H1 (cell line): ENCODE results near the gene AOPEP. TPM values are rescaled to one million over a fixed set of nuclear protein-coding genes. Genes with fewer than 3 reads are reported as not detected.

Source experiments
- CTCF ChIA-PET: fragments of 300-600 bp; sonication (Branson Sonifier 250); formaldehyde crosslinking; loops from one replicate; lab custom pipeline; 2021; ENCODE audit not compliant: partially characterized antibody; lab: Charles Lee
- POLR2A ChIA-PET: fragments of 300-600 bp; sonication (Branson Sonifier 250); formaldehyde crosslinking; loops from one replicate; lab custom pipeline; 2021; ENCODE audit warnings: inconsistent platforms; ENCODE audit not compliant: partially characterized antibody; lab: Charles Lee
- DNase-seq, 2 experiments: peaks; one replicate each; pipeline versions ENCODE4 v3.0.0 to v3.0.0-alpha.2; 2010 to 2022; ENCODE audit warnings: low spot score in 2 of 2, low read depth in 1 of 2, mixed read lengths in 1 of 2
- FAIRE-seq: peaks from 2 replicates; lab custom pipeline; 2011; peaks lifted over from hg19 to GRCh38; lab: Jason Lieb, UNC
- H2AFZ ChIP-seq: 2 replicates; pipeline ENCODE4 v1.8.1; 2012; ENCODE audit warnings: low read length, inconsistent platforms
- H2AK5ac ChIP-seq: 2 replicates; pipeline ENCODE4 v1.6.1; 2013; ENCODE audit warnings: low read depth, low read length
- H2BK120ac ChIP-seq: replicated peaks from 2 replicates; pipeline ENCODE3; 2013; ENCODE audit warnings: low read depth, low read length, inconsistent platforms
- H2BK12ac ChIP-seq: 2 replicates; pipeline ENCODE4 v1.6.1; 2013; ENCODE audit warnings: low read depth, low read length
- H2BK15ac ChIP-seq: 2 replicates; pipeline ENCODE4 v1.6.1; 2013; ENCODE audit warnings: low read length
- H2BK20ac ChIP-seq: 2 replicates; pipeline ENCODE4 v1.6.1; 2013; ENCODE audit warnings: low read length
- H2BK5ac ChIP-seq: 2 replicates; pipeline ENCODE4 v1.6.1; 2013; ENCODE audit warnings: low read depth, low read length
- H3K14ac ChIP-seq: 2 replicates; pipeline ENCODE4 v1.6.1; 2013; ENCODE audit warnings: inconsistent platforms; ENCODE audit not compliant: insufficient read length
- H3K18ac ChIP-seq: 2 replicates; pipeline ENCODE4 v1.6.1; 2013; ENCODE audit warnings: low read length; ENCODE audit errors: extremely low read depth
- H3K23ac ChIP-seq: 2 replicates; pipeline ENCODE4 v1.6.1; 2013; ENCODE audit warnings: inconsistent platforms; ENCODE audit not compliant: insufficient read length
- H3K23me2 ChIP-seq: 2 replicates; pipeline ENCODE4 v1.6.1; 2013; ENCODE audit warnings: low read depth, low read length
- H3K27ac ChIP-seq: 2 replicates; pipeline ENCODE4 v1.6.1; 2011; ENCODE audit warnings: low read depth, low read length, inconsistent platforms
- H3K27me3 ChIP-seq, 4 experiments: replicated peaks in 1 of 4; 1 replicate in 1 of 4; 2 replicates in 3 of 4; pipeline versions ENCODE4 v1.6.1 to v1.8.1; 2011 to 2013; ENCODE audit warnings: low read length in 3 of 4, mild to moderate bottlenecking in 3 of 4, inconsistent platforms in 2 of 4, mixed read lengths in 2 of 4, moderate library complexity in 1 of 4; ENCODE audit not compliant: control insufficient read depth in 3 of 4, insufficient read depth in 3 of 4; ENCODE audit errors: extremely low read depth in 1 of 4
- H3K36me3 ChIP-seq, 4 experiments: 2 replicates each; pipeline versions ENCODE4 v1.6.1 to v1.8.1; 2011 to 2013; ENCODE audit warnings: mild to moderate bottlenecking in 4 of 4, low read length in 3 of 4, moderate library complexity in 2 of 4, control low read depth in 1 of 4, inconsistent platforms in 1 of 4; ENCODE audit not compliant: insufficient read depth in 4 of 4, control insufficient read depth in 2 of 4
- H3K4ac ChIP-seq: replicated peaks from 2 replicates; pipeline ENCODE3; 2013; ENCODE audit warnings: low read length, low read depth, mixed read lengths, inconsistent platforms; ENCODE audit not compliant: insufficient read length
- H3K4me1 ChIP-seq, 4 experiments: replicated peaks in 1 of 4; 1 replicate in 1 of 4; 2 replicates in 3 of 4; pipeline versions ENCODE4 v1.6.1 to v1.8.1; 2011 to 2013; ENCODE audit warnings: low read length in 3 of 4, inconsistent platforms in 2 of 4, mixed read lengths in 1 of 4; ENCODE audit not compliant: insufficient read depth in 4 of 4, control insufficient read depth in 3 of 4
- H3K4me2 ChIP-seq, 2 experiments: 2 replicates each; pipeline versions ENCODE4 v1.6.1 to v1.8.1; 2011 to 2013; ENCODE audit warnings: low read depth in 2 of 2, low read length in 2 of 2, control low read depth in 1 of 2, inconsistent platforms in 1 of 2, mild to moderate bottlenecking in 1 of 2; ENCODE audit not compliant: insufficient read depth in 1 of 2
- H3K4me3 ChIP-seq, 4 experiments: fragments of 200-600, 300-600 bp in 1 of 4; sonication (generic), shearing (Covaris generic), sonication (Bioruptor Twin) in 1 of 4; 2 replicates each; pipeline versions ENCODE4 v1.5.1 to v1.8.1; 2011 to 2016; ENCODE audit warnings: low read length in 4 of 4, low read depth in 3 of 4, control low read depth in 2 of 4, inconsistent platforms in 2 of 4, mild to moderate bottlenecking in 2 of 4, mixed read lengths in 1 of 4, moderate library complexity in 1 of 4; ENCODE audit not compliant: insufficient read depth in 2 of 4; ENCODE audit errors: extremely low read depth in 1 of 4
- H3K56ac ChIP-seq: replicated peaks from 2 replicates; pipeline ENCODE3; 2013; ENCODE audit warnings: low read depth, mild to moderate bottlenecking, mixed read lengths, low read length, inconsistent platforms; ENCODE audit not compliant: insufficient read length
- H3K79me1 ChIP-seq: 2 replicates; pipeline ENCODE4 v1.6.1; 2013; ENCODE audit warnings: low read depth, low read length, control low read depth
- H3K79me2 ChIP-seq, 2 experiments: 2 replicates each; pipeline versions ENCODE4 v1.6.1 to v1.8.1; 2012 to 2013; ENCODE audit warnings: low read length in 2 of 2, mild to moderate bottlenecking in 2 of 2, inconsistent platforms in 1 of 2; ENCODE audit not compliant: insufficient read depth in 2 of 2, control insufficient read depth in 1 of 2
- H3K9ac ChIP-seq, 4 experiments: replicated peaks in 1 of 4; 1 replicate in 1 of 4; 2 replicates in 3 of 4; pipeline versions ENCODE4 v1.6.1 to v1.8.1; 2011 to 2013; ENCODE audit warnings: low read depth in 3 of 4, low read length in 3 of 4, control low read depth in 2 of 4, mild to moderate bottlenecking in 2 of 4, moderate library complexity in 2 of 4, inconsistent platforms in 1 of 4; ENCODE audit errors: extremely low read depth in 1 of 4
- H3K9me3 ChIP-seq, 2 experiments: 2 replicates each; pipeline versions ENCODE4 v1.6.1 to v1.8.1; 2012 to 2013; ENCODE audit warnings: mild to moderate bottlenecking in 2 of 2, moderate library complexity in 2 of 2, control low read depth in 1 of 2, inconsistent platforms in 1 of 2, low read depth in 1 of 2, low read length in 1 of 2, mixed read lengths in 1 of 2; ENCODE audit not compliant: insufficient read depth in 2 of 2
- H4K20me1 ChIP-seq, 2 experiments: replicated peaks in 1 of 2; 2 replicates each; pipeline versions ENCODE3 to v1.8.1; 2011 to 2013; ENCODE audit warnings: inconsistent platforms in 2 of 2, low read length in 2 of 2, mild to moderate bottlenecking in 1 of 2; ENCODE audit not compliant: insufficient read depth in 2 of 2, control insufficient read depth in 1 of 2
- H4K5ac ChIP-seq: 2 replicates; pipeline ENCODE4 v1.6.1; 2013; ENCODE audit warnings: low read length, low read depth, mixed read lengths, inconsistent platforms; ENCODE audit not compliant: insufficient read length
- H4K8ac ChIP-seq: 2 replicates; pipeline ENCODE4 v1.8.0; 2013; ENCODE audit warnings: mild to moderate bottlenecking, moderate library complexity, low read length, inconsistent platforms; ENCODE audit not compliant: insufficient read depth; ENCODE audit errors: extremely low read depth
- H4K91ac ChIP-seq: replicated peaks from 2 replicates; pipeline ENCODE3; 2013; ENCODE audit warnings: low read length, mixed read lengths, inconsistent platforms; ENCODE audit not compliant: insufficient read length
- CEBPB ChIP-seq: IDR thresholded peaks from 2 replicates; pipeline ENCODE4 v1.6.1; 2012; ENCODE audit warnings: low read depth, low read length
- SRF ChIP-seq: IDR thresholded peaks from 2 replicates; pipeline ENCODE4 v1.6.1; 2011; ENCODE audit warnings: mild to moderate bottlenecking, low read depth, low read length, moderate library complexity
- ZNF274 ChIP-seq: IDR thresholded peaks from 2 replicates; pipeline ENCODE4 v1.7.0; 2012; ENCODE audit warnings: low read length, borderline replicate concordance; ENCODE audit errors: extremely low read depth
- WGBS, 2 experiments: shearing (Covaris generic) in 1 of 2; methylation state at CpG; one replicate each; pipeline versions ENCODE4 v1.1.6 to v1.1.7; 2013 to 2015; ENCODE audit warnings: low lambda C conversion rate in 2 of 2, mixed read lengths in 2 of 2, inconsistent platforms in 1 of 2, low coverage in 1 of 2, missing lambda C conversion rate in 1 of 2; ENCODE audit not compliant: insufficient replicate concordance in 2 of 2, insufficient coverage in 1 of 2, insufficient read length in 1 of 2; ENCODE audit errors: extremely low coverage in 1 of 2, missing lambda C conversion rate in 1 of 2; 5-methylcytosine and 5-hydroxymethylcytosine counted together
- polyA plus RNA-seq, 7 experiments: library from polyadenylated mRNA; depleted of rRNA in 3 of 7; stranded (reverse) in 5 of 7; unstranded in 2 of 7; fragments of >200 nt in 5 of 7; fragments of 200-250 nt in 2 of 7; gene quantifications; 1 replicate in 5 of 7; 2 replicates in 1 of 7; 4 replicates in 1 of 7; pipeline versions ENCODE4 v1.2.1 to v1.2.3, GENCODE V29; 2011 to 2013; ENCODE audit warnings: missing spikeins in 2 of 7, mixed read lengths in 2 of 7
- total RNA-seq: library from RNA; stranded (reverse); fragmentation: NEBNext Ultra II Directional; extraction: Animal tissue kit (Norgen Biotek cat#: 25700); gene quantifications from 2 replicates; pipeline ENCODE4 v1.2.1, GENCODE V29; 2021

Gene AOPEP
- total and polyA plus RNA-seq, 2 of the 8 experiments (the other 6 are each of a cell fraction or from before 2014, with no cell fraction given), result 6.1 to 14.3 TPM

GRCh38 chr9:94889628-94890027 is 163.1 kb downstream of the AOPEP start:
- Histone ChIP-seq H3K4ac (no peak overlapping the region), H4K8ac (no peak overlapping the region), H3K23ac (no peak overlapping the region), H3K79me2 (no peaks in the 10 kb centered on the region), H3K4me1 (peaks cover 0 to 2% (median 0%) of the 10 kb centered on the region in 4 experiments; a peak in 1 of 7 replicates), H3K79me1 (no peaks in the 10 kb centered on the region), H2AK5ac (no peak overlapping the region), H3K14ac (no peak overlapping the region), H2AFZ (no peak overlapping the region), H4K5ac (no peak overlapping the region), H3K9ac (no peak overlapping the region), H2BK5ac (no peak overlapping the region), H2BK120ac (no peak overlapping the region), H3K4me3 (no peak overlapping the region), H3K36me3 (no peaks in the 10 kb centered on the region), H3K4me2 (no peak overlapping the region), H3K9me3 (0 out of 4 replicates have a peak, but pooled peaks cover 3 to 5% of the 10 kb centered on the region in 2 experiments), H3K56ac (no peak overlapping the region), H3K18ac (no peak overlapping the region), H3K27ac (no peak overlapping the region), H2BK15ac (no peak overlapping the region), H2BK20ac (no peak overlapping the region), H4K20me1 (no peaks in the 10 kb centered on the region), H2BK12ac (no peak overlapping the region), H3K27me3 (no peaks in the 10 kb centered on the region), H4K91ac (no peak overlapping the region), H3K23me2 (no peaks in the 10 kb centered on the region)
- POLR2A ChIA-PET, result no interaction called here
- CTCF ChIA-PET, result interaction anchor here (0.6 kb wide), 1 partner anchor 261 kb away, joined by 3 read pairs; no protein-coding TSS in a partner anchor
- TF ChIP-seq ZNF274 (no peak), CEBPB (no peak), SRF (no peak)
- FAIRE-seq, result no peak
- DNase-seq, result no peak
- 90% methylated on average over 3 of the region's 3 CpGs; no CpG with 5 or more reads in 1 of the 2 experiments for WGBS, 2 experiments
